Measurements from ENCODE around the gene FA2H. TPM values are rescaled to one million over a fixed set of nuclear protein-coding genes. Genes with fewer than 3 reads are reported as not detected.

The FA2H gene, protein sequence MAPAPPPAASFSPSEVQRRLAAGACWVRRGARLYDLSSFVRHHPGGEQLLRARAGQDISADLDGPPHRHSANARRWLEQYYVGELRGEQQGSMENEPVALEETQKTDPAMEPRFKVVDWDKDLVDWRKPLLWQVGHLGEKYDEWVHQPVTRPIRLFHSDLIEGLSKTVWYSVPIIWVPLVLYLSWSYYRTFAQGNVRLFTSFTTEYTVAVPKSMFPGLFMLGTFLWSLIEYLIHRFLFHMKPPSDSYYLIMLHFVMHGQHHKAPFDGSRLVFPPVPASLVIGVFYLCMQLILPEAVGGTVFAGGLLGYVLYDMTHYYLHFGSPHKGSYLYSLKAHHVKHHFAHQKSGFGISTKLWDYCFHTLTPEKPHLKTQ
- 33.5 to 35.0 TPM (median 34.0 TPM) in 5 replicates for total RNA-seq (2022; extraction: Qiagen RNA extraction; ENCODE audit: low read depth)

DNA sequence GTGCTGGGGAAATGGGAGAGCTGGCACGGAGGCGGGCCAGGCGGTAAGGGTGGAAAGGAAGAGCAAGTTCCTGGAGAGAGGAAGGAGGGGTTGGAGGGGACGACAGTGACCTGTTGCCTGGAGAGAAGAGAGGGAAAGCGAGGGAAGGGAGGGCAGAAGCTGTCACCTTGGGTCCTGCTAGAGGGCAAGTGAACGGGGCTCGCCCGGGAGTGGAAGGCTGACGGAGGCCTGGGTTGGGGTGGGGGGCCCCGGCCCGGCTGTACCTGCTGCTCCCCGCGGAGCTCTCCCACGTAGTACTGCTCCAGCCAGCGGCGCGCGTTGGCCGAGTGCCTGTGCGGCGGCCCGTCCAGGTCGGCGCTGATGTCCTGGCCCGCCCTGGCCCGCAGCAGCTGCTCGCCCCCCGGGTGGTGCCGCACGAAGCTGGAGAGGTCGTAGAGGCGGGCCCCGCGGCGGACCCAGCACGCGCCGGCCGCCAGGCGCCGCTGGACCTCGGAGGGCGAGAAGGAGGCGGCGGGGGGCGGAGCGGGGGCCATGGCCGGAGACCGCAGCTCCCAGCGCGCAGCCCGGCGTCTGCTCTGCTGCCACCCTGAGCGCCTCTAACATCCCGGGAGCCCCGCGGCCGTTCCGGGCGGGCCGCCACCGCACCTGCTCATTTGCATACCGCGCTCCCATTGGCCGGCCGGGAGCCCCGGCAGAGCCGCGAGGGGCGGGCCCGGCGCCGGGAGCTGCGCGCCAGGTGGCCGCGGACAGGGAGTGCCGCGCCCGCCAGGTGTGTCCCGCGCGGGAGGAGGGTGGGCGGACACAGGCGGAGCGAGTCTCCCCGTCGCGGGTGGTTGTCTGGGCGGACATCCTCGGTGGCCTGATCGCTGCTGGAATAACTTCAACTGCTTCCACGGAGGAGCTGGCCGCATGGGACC lies at the start of gene FA2H:
FA2H (minus strand) TSS at position 598 of the 917 bp plus-strand sequence; CDS start at position 533, 65 bp downstream.

DNA sequence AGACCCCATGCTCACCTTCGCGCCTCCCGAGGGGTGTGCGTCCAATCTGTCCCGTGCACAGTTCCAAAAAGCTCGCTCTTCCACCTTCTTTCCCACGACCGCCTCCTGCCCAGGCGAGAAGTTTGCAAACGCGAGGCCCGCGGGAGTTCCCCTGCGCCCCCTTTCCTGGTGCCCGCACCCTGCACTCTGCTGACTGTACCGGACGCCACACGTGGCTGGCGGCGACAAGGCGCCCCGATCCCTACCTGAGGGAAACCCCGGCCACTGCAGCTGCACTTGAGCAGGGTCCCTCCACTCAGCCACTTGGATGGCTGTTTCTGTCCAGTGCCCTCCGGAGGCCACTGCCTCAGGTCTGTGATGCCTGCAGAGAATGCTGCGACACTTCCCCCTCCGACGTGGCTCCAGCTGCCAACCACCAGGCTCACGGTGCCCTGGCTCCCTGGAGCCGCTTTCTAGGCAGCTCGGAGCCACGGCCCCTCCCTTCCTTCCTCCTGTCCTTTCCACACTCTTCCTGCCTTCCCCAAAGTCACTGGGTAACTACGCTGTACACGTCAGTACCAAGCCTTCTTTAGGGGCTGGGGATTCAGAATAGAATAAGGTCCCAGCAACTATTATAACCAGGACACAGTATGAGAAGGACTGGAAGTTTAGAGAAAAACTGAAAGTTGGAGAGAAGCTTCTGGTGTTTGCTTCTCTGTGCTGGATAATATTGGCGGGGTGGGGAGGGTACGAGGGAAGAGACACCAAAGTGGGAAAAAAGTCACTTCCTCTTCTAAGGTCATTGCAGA lies 74.0 kb downstream of the FA2H start, which contains the start of gene MLKL:
MLKL (minus strand) TSS at position 425 of the 788 bp plus-strand sequence. CDS start 5,105 bp downstream, outside the sequence.

GRCh38 chr16:74666425-74667254 lies 108.0 kb downstream of the FA2H start, which contains the start of gene RFWD3:
RFWD3 (minus strand) TSS chr16:74666877; CDS start chr16:74661449, 5,428 bp downstream.

Other genes with a start within 250 kb of the FA2H start
- gene GLG1, start 167.7 kb downstream of the FA2H start, total RNA-seq (2022; extraction: Qiagen RNA extraction; ENCODE audit: low read depth), result 43.8 to 52.0 TPM (median 48.9 TPM) in 5 replicates
- 31.5 to 39.6 TPM (median 36.5 TPM) in 5 replicates for gene RFWD3, start 107.9 kb downstream of the FA2H start, total RNA-seq (2022; extraction: Qiagen RNA extraction; ENCODE audit: low read depth)
- gene MLKL, start 74.0 kb downstream of the FA2H start, total RNA-seq (2022; extraction: Qiagen RNA extraction; ENCODE audit: low read depth), result 39.0 to 44.3 TPM (median 41.6 TPM) in 5 replicates
- 21.4 to 33.0 TPM (median 30.0 TPM) in 5 replicates for gene WDR59, start 210.3 kb upstream of the FA2H start, total RNA-seq (2022; extraction: Qiagen RNA extraction; ENCODE audit: low read depth)
- 18.2 to 23.9 TPM (median 23.2 TPM) in 5 replicates for gene ZNRF1, start 224.2 kb upstream of the FA2H start, total RNA-seq (2022; extraction: Qiagen RNA extraction; ENCODE audit: low read depth)

Measured in A549 treated with GW870086 at 1 μM for 4 hours (cell line).